H9 (cell line): ENCODE data around the gene CPM. TPM values are rescaled to one million over a fixed set of nuclear protein-coding genes. Genes with fewer than 3 reads are reported as not detected.

Source experiments
- DNase-seq: peaks from one replicate; pipeline ENCODE4 v3.0.0-alpha.2; 2017
- H2AFZ ChIP-seq: one replicate; pipeline ENCODE4 v1.6.1; 2013; ENCODE audit warnings: mild to moderate bottlenecking, low read length, control low read depth, moderate library complexity
- H2AK5ac ChIP-seq: 2 replicates; pipeline ENCODE4 v1.6.1; 2013; ENCODE audit warnings: low read length, control low read depth, mixed read lengths; ENCODE audit not compliant: insufficient read length
- H2BK120ac ChIP-seq: one replicate; pipeline ENCODE4 v1.6.1; 2013; ENCODE audit warnings: low read depth, mild to moderate bottlenecking, low read length, control low read depth, inconsistent platforms; ENCODE audit not compliant: poor library complexity, severe bottlenecking
- H2BK12ac ChIP-seq: 2 replicates; pipeline ENCODE4 v1.6.1; 2013; ENCODE audit warnings: low read length, control low read depth, mixed read lengths, low read depth; ENCODE audit not compliant: insufficient read length
- H2BK15ac ChIP-seq: 2 replicates; pipeline ENCODE4 v1.6.1; 2013; ENCODE audit warnings: low read depth, low read length, control low read depth
- H2BK20ac ChIP-seq: one replicate; pipeline ENCODE4 v1.6.1; 2013; ENCODE audit warnings: low read depth, mild to moderate bottlenecking, low read length, control low read depth, inconsistent platforms; ENCODE audit not compliant: poor library complexity, severe bottlenecking
- H2BK5ac ChIP-seq: 2 replicates; pipeline ENCODE4 v1.6.1; 2013; ENCODE audit warnings: low read length, control low read depth, mixed read lengths; ENCODE audit not compliant: insufficient read length
- H3K14ac ChIP-seq: 2 replicates; pipeline ENCODE4 v1.6.1; 2013; ENCODE audit warnings: low read length, control low read depth; ENCODE audit not compliant: insufficient read depth
- H3K18ac ChIP-seq: 2 replicates; pipeline ENCODE4 v1.6.1; 2013; ENCODE audit warnings: low read depth, mild to moderate bottlenecking, mixed read lengths, low read length, control low read depth; ENCODE audit not compliant: insufficient read length
- H3K23ac ChIP-seq: 2 replicates; pipeline ENCODE4 v1.6.1; 2013; ENCODE audit warnings: low read length, control low read depth, mixed read lengths, low read depth; ENCODE audit not compliant: insufficient read length
- H3K23me2 ChIP-seq: 2 replicates; pipeline ENCODE4 v1.6.1; 2013; ENCODE audit warnings: low read depth, mild to moderate bottlenecking, mixed read lengths, low read length, control low read depth; ENCODE audit not compliant: insufficient read length, poor library complexity, severe bottlenecking
- H3K27ac ChIP-seq: 2 replicates; pipeline ENCODE4 v1.5.1; 2013; ENCODE audit warnings: low read length, control low read depth, mixed read lengths, low read depth; ENCODE audit not compliant: insufficient read length
- H3K27me3 ChIP-seq: 2 replicates; pipeline ENCODE4 v1.6.1; 2013; ENCODE audit warnings: low read length, control low read depth, inconsistent platforms; ENCODE audit not compliant: insufficient read depth
- H3K4ac ChIP-seq: 2 replicates; pipeline ENCODE4 v1.6.1; 2013; ENCODE audit warnings: low read depth, mild to moderate bottlenecking, control low read depth, inconsistent platforms, low read length, moderate library complexity
- H3K4me1 ChIP-seq: 2 replicates; pipeline ENCODE4 v1.6.1; 2013; ENCODE audit warnings: low read length, control low read depth, inconsistent platforms; ENCODE audit not compliant: insufficient read depth
- H3K4me2 ChIP-seq: 2 replicates; pipeline ENCODE4 v1.6.1; 2013; ENCODE audit warnings: low read length, control low read depth, mixed read lengths; ENCODE audit not compliant: insufficient read length, insufficient read depth
- H3K56ac ChIP-seq: 2 replicates; pipeline ENCODE4 v1.6.1; 2013; ENCODE audit warnings: low read depth, mild to moderate bottlenecking, mixed read lengths, low read length, control low read depth; ENCODE audit not compliant: insufficient read length
- H3K79me1 ChIP-seq: 2 replicates; pipeline ENCODE4 v1.6.1; 2013; ENCODE audit warnings: low read depth, mild to moderate bottlenecking, moderate library complexity, low read length, control low read depth, inconsistent platforms; ENCODE audit not compliant: insufficient read depth, poor library complexity, severe bottlenecking
- H3K79me2 ChIP-seq: 2 replicates; pipeline ENCODE4 v1.6.1; 2013; ENCODE audit warnings: low read length, control low read depth, inconsistent platforms; ENCODE audit not compliant: insufficient read depth
- H3K9ac ChIP-seq: 2 replicates; pipeline ENCODE4 v1.6.1; 2013; ENCODE audit warnings: low read length, control low read depth, mixed read lengths; ENCODE audit not compliant: insufficient read length; ENCODE audit errors: extremely low read depth
- H3K9me3 ChIP-seq: one replicate; pipeline ENCODE4 v1.6.1; 2013; ENCODE audit warnings: low read depth, low read length, inconsistent platforms; ENCODE audit not compliant: control insufficient read depth
- H3T11ph ChIP-seq: one replicate; pipeline ENCODE4 v1.6.1; 2013; ENCODE audit warnings: mild to moderate bottlenecking, low read length, control low read depth, inconsistent platforms
- H4K20me1 ChIP-seq: one replicate; pipeline ENCODE4 v1.6.1; 2013; ENCODE audit not compliant: control insufficient read depth, insufficient read length, insufficient read depth
- H4K5ac ChIP-seq: 2 replicates; pipeline ENCODE4 v1.6.1; 2013; ENCODE audit warnings: low read depth, mild to moderate bottlenecking, mixed read lengths, low read length, control low read depth; ENCODE audit not compliant: insufficient read length
- H4K8ac ChIP-seq: replicated peaks from 2 replicates; pipeline ENCODE4 v1.6.1; 2013; ENCODE audit warnings: low read length, control low read depth, mixed read lengths, low read depth; ENCODE audit not compliant: insufficient read length
- H4K91ac ChIP-seq: 2 replicates; pipeline ENCODE4 v1.6.1; 2013; ENCODE audit warnings: low read depth, mild to moderate bottlenecking, moderate library complexity, mixed read lengths, low read length, control low read depth; ENCODE audit not compliant: insufficient read length
- H3K27ac Mint-ChIP-seq, 3 experiments: 2 replicates in 2 of 3; 3 replicates in 1 of 3; pipeline ENCODE4 v1.8.0; 2020 to 2021; ENCODE audit warnings: mixed read lengths in 3 of 3, mild to moderate bottlenecking in 1 of 3, moderate library complexity in 1 of 3
- H3K27me3 Mint-ChIP-seq: 2 replicates; pipeline ENCODE4 v1.8.0; 2021; ENCODE audit warnings: low read depth, mild to moderate bottlenecking, moderate library complexity, mixed read lengths
- H3K36me3 Mint-ChIP-seq, 3 experiments: 2 replicates in 2 of 3; 3 replicates in 1 of 3; pipeline ENCODE4 v1.8.0; 2020 to 2021; ENCODE audit warnings: low read depth in 3 of 3, mixed read lengths in 3 of 3; ENCODE audit not compliant: insufficient read depth in 1 of 3
- H3K4me1 Mint-ChIP-seq, 2 experiments: 2 replicates each; pipeline ENCODE4 v1.8.0; 2020; ENCODE audit warnings: mixed read lengths in 2 of 2
- H3K4me3 Mint-ChIP-seq, 2 experiments: 2 replicates in 1 of 2; 3 replicates in 1 of 2; pipeline ENCODE4 v1.8.0; 2020 to 2021; ENCODE audit warnings: mild to moderate bottlenecking in 2 of 2, mixed read lengths in 2 of 2, moderate library complexity in 1 of 2
- H3K9me3 Mint-ChIP-seq, 2 experiments: 2 replicates in 1 of 2; 3 replicates in 1 of 2; pipeline ENCODE4 v1.8.0; 2020; ENCODE audit warnings: mild to moderate bottlenecking in 2 of 2, mixed read lengths in 2 of 2, moderate library complexity in 1 of 2
- WGBS: extraction: QIAGEN DNeasy Blood & Tissue Kit; methylation state at CpG from one replicate; pipeline ENCODE4 v1.1.7; 2013; ENCODE audit warnings: missing lambda C conversion rate, low lambda C conversion rate, mixed read lengths; ENCODE audit not compliant: insufficient read length; ENCODE audit errors: extremely low coverage; 5-methylcytosine and 5-hydroxymethylcytosine counted together
- total RNA-seq: library from RNA; stranded (reverse); gene quantifications from 2 replicates; pipeline ENCODE4 v1.2.1, GENCODE V29; 2021
- TF ChIP-seq, protein P1 (sequence below): fragments of 200-600 bp; sonication (generic); conservative IDR thresholded peaks from 3 replicates; pipeline ENCODE4 v1.8.0; 2021; ENCODE audit warnings: antibody characterized with exemption, mild to moderate bottlenecking

Gene CPM
- total RNA-seq, 1 experiment from 2014 or later: 1.2 TPM

DNA sequence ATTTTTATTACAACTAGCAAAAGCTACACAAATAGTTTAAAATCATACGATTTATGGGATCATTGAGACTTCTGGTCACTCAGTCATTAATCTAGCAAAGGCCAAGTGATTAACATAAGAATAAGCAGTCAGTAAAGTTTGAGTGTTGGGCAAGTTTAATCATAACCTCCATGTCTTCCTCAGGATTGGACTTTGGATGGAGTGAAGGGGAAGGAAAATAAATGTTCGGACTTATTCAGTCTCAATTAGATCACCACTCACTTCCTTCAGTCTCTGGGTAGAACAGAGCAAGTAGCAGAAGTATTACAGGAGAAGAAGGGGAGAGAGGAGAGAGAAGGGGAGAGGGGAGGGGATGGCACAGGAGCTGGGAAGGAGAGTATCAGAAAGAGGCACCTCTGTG lies 31.4 kb downstream of the CPM start:
- no peak overlapping the region for H3K14ac ChIP-seq
- no peaks in the 10 kb centered on the region for H3K79me2 ChIP-seq
- no peak overlapping the region for H3K56ac ChIP-seq
- H2AK5ac ChIP-seq: no peak overlapping the region
- no peak overlapping the region for H2BK12ac ChIP-seq
- H3K4ac ChIP-seq: no peak overlapping the region
- no peak overlapping the region for H3K9ac ChIP-seq
- no peak for DNase-seq
- H3T11ph ChIP-seq: no peak overlapping the region
- no peaks in the 10 kb centered on the region for H3K9me3 ChIP-seq
- H4K5ac ChIP-seq: no peak overlapping the region
- TF ChIP-seq, protein P1, sequence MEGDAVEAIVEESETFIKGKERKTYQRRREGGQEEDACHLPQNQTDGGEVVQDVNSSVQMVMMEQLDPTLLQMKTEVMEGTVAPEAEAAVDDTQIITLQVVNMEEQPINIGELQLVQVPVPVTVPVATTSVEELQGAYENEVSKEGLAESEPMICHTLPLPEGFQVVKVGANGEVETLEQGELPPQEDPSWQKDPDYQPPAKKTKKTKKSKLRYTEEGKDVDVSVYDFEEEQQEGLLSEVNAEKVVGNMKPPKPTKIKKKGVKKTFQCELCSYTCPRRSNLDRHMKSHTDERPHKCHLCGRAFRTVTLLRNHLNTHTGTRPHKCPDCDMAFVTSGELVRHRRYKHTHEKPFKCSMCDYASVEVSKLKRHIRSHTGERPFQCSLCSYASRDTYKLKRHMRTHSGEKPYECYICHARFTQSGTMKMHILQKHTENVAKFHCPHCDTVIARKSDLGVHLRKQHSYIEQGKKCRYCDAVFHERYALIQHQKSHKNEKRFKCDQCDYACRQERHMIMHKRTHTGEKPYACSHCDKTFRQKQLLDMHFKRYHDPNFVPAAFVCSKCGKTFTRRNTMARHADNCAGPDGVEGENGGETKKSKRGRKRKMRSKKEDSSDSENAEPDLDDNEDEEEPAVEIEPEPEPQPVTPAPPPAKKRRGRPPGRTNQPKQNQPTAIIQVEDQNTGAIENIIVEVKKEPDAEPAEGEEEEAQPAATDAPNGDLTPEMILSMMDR: no peak
- no peak overlapping the region for H4K91ac ChIP-seq
- Mint-ChIP-seq H3K27me3 (no peaks in the 10 kb centered on the region; the same call in 1 of the 2 replicates), H3K4me3 (no peak overlapping the region), H3K36me3 (no peaks in the 10 kb centered on the region; a peak in 1 of 7 replicates), H3K9me3 (no peaks in the 10 kb centered on the region), H3K27ac (no peak overlapping the region; a peak in 1 of 7 replicates), H3K4me1 (peaks cover 6 to 11% of the 10 kb centered on the region in 2 experiments)
- H2BK120ac ChIP-seq: no peak overlapping the region
- no peaks in the 10 kb centered on the region for H3K23me2 ChIP-seq
- no peaks in the 10 kb centered on the region for H3K4me1 ChIP-seq
- no peak overlapping the region for H3K18ac ChIP-seq
- no CpG with 5 or more reads among the region's 2 CpGs for WGBS
- H3K23ac ChIP-seq: no peak overlapping the region
- no peaks in the 10 kb centered on the region for H3K79me1 ChIP-seq
- H4K8ac ChIP-seq: no peak overlapping the region
- no peaks in the 10 kb centered on the region for H4K20me1 ChIP-seq
- H2BK5ac ChIP-seq: no peak overlapping the region
- no peak overlapping the region for H3K4me2 ChIP-seq
- H2BK20ac ChIP-seq: no peak overlapping the region
- H3K27me3 ChIP-seq: no peaks in the 10 kb centered on the region
- H3K27ac ChIP-seq: no peak overlapping the region
- no peak overlapping the region for H2AFZ ChIP-seq
- H2BK15ac ChIP-seq: no peak overlapping the region
